Peyer's patch (tissue), 4 donors: ENCODE data around the gene IQCH.

Experiments used
- POLR2A ChIP-seq, 2 donors: fragments of 450-650 bp; IDR thresholded peaks; one replicate each; pipeline ENCODE4 v1.5.1; 2017; ENCODE audit warnings: antibody characterized with exemption in 2 of 2, mild to moderate bottlenecking in 2 of 2, moderate library complexity in 2 of 2
- TF ChIP-seq, protein P1 (sequence below), 6 experiments: fragments of 450-650 bp in 4 of 6; fragments of 200-600 bp in 2 of 6; sonication (generic) in 1 of 6; IDR thresholded peaks; one replicate each; pipeline ENCODE4 v1.5.1; 2017 to 2019; ENCODE audit warnings: antibody characterized with exemption in 6 of 6, mild to moderate bottlenecking in 3 of 6, moderate library complexity in 1 of 6

- TF ChIP-seq POLR2A (IDR thresholded peaks at IDR 0.05), result no peak
- TF ChIP-seq, protein P1, sequence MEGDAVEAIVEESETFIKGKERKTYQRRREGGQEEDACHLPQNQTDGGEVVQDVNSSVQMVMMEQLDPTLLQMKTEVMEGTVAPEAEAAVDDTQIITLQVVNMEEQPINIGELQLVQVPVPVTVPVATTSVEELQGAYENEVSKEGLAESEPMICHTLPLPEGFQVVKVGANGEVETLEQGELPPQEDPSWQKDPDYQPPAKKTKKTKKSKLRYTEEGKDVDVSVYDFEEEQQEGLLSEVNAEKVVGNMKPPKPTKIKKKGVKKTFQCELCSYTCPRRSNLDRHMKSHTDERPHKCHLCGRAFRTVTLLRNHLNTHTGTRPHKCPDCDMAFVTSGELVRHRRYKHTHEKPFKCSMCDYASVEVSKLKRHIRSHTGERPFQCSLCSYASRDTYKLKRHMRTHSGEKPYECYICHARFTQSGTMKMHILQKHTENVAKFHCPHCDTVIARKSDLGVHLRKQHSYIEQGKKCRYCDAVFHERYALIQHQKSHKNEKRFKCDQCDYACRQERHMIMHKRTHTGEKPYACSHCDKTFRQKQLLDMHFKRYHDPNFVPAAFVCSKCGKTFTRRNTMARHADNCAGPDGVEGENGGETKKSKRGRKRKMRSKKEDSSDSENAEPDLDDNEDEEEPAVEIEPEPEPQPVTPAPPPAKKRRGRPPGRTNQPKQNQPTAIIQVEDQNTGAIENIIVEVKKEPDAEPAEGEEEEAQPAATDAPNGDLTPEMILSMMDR (IDR thresholded peaks at IDR 0.05), result no peak
Observed at GRCh38 chr15:67349634-67350033, 95.0 kb downstream of the IQCH start.
